NCI-H187 treated with DMSO at 0.1 percent for 48 hours (cell line): ENCODE measurements around the gene FCN1.

ENCODE experiments used
- DNase-seq: peaks from one replicate; lab custom pipeline; 2025; lab: John Stamatoyannopoulos, UW

The FCN1 gene

GRCh38 chr9:134937164-134937555, 19.4 kb upstream of the FCN1 start:
- no peak for DNase-seq

DNA sequence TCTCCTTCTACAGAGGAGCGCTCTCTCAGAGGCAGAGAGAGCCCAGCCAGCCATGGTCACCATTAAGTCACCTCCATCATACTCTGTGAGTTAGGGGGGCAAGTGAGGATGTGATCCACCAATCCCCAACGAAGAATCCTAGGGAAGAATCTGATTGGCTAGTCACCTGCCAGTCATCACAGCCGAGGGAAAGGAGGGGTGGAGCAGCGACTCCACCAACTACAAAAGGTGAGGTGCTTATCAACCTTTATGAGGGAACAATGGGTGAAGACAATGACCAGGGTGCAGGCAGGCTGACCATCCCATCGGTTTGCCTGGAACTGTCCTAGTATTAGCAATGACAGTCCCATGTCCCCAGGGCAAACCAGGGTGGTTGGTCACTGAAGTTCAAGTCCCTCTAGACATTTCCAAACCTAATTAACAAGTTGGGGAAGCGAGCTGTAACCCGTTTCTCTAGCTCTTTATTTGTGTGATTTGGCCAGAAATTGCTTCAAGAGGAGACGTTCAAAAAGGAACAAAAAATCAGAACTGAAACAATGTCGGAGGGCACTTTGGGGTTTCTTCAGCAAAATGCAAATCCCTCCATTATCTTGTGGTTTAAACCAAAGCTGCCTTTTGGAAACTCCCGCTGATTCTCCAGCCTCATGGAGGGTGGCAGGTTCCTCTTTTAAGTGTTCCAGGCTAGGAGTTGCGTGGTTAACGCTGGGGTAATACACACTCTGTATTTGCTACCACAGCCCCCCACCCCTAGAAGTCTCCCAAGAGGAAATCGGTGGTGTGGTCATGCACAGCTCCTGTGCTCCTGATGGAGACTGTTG, 18.8 kb upstream of the FCN1 start:
- no peak for DNase-seq

- no peak for DNase-seq
These were observed 18.1 kb upstream of the FCN1 start for GRCh38 chr9:134935701-134936345.

GRCh38 chr9:134935056-134935640, 17.4 kb upstream of the FCN1 start:
- DNase-seq: no peak

GRCh38 chr9:134933076-134933659, 15.5 kb upstream of the FCN1 start:
- no peak for DNase-seq

DNA sequence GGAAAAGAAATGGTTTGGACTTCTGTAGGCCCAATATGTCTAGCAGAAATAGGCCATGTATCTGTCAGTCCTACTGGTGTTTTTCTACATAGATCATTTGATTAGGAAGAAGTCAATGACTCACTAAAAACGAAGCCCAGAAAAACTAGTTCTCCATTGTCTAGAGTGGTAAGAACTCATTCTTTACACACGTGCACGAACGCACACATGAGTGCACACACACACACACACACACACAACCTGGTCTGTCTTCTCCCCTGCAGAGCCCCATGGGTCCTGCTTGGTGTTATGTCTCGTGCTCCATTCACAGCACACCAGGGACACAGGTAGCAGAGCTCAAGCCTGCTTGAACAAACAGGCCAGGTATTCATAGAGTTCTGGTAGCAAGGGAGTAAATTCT, 14.9 kb upstream of the FCN1 start:
- DNase-seq: no peak

DNA sequence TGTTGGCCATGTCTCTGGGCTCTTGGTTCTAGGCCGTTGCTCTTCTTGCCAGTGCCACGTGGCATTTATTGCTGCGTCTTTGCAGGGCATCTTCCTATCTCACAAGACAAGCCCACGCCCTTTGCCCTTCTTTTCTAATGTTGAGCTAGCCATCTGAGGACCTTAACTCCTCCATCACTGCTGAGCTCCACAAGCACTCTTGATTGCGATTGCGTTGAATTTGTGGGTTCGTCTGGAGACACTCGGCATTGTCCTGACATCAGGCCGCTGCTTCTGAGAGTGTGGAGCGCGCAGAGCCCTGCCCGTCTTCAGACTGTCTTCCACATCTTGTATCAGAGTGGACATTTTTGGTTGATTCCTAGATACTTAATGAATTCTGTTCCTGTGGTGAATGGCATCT, 14.5 kb upstream of the FCN1 start:
- no peak for DNase-seq

DNA sequence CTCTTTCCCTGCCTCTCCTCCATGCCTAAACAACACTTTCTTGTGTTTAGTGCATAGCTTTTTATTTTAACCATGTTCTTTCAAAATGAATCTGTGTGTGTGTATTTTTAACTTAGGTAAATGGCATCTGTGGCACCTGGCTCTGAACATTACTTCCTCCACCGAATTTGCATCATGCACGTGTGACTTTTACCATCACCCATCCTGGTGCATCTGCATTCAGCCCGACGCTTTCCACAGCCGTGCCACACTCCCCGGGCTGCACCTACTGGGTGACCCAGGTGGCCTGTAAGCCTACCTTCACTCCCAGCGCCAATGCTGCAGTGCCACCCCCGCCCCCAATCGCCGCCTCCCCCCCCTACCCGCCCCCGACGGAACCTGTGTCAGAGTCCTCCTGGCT, 12.7 kb upstream of the FCN1 start:
- DNase-seq: no peak

DNA sequence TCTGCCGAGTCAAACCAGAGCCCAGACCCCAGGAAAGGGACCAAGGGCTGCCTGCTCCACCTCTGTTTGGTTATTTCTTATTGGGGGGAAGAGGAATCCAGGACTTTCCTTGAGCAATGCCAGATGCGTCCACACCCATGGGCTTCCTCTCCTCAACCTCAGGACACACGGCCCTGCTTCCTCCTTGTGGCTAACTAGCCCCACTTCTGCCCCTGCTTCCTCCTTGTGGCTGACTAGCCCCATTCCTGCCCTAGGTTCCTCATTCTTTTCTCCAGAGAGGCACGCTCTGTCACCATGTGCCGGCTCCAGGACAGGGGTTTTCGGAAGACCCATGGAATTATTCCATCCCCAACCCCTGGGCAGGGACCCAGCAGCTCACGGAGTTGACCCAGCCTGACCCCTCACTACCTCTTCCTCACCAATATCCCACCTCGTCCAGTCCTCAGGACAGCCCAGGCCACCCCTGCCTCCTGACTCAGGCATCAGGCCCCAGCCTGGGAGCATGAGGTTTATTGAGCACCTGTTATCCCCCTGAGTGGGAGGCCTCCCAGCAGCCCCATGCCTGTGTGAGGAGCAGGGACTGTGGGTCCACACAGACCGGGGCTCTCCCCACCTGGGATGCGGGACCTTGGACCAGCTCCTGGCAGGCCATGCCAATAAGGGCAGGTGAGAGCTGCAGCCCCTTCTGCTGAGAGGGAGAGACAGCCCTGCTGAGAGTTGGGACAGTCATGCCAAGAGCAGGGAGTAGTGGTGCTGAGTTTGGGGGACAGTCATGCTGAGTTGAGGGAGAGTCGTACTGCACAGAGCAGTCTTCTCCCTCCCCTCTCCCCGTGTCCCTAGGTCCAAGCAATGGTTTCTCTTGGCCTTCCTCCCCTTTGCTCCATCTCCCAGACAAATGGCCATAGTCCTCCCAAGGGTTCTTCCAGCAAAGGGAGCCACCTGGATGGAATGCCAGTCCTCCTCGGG, 11.8 kb upstream of the FCN1 start:
- no peak for DNase-seq

GRCh38 chr9:134928436-134929192, 10.9 kb upstream of the FCN1 start:
- DNase-seq: no peak

- no peak for DNase-seq
These were observed 7.3 kb upstream of the FCN1 start for GRCh38 chr9:134925011-134925511.

GRCh38 chr9:134923466-134923865, 5.8 kb upstream of the FCN1 start:
- DNase-seq: no peak

GRCh38 chr9:134922932-134923240, 5.2 kb upstream of the FCN1 start:
- no peak for DNase-seq

DNA sequence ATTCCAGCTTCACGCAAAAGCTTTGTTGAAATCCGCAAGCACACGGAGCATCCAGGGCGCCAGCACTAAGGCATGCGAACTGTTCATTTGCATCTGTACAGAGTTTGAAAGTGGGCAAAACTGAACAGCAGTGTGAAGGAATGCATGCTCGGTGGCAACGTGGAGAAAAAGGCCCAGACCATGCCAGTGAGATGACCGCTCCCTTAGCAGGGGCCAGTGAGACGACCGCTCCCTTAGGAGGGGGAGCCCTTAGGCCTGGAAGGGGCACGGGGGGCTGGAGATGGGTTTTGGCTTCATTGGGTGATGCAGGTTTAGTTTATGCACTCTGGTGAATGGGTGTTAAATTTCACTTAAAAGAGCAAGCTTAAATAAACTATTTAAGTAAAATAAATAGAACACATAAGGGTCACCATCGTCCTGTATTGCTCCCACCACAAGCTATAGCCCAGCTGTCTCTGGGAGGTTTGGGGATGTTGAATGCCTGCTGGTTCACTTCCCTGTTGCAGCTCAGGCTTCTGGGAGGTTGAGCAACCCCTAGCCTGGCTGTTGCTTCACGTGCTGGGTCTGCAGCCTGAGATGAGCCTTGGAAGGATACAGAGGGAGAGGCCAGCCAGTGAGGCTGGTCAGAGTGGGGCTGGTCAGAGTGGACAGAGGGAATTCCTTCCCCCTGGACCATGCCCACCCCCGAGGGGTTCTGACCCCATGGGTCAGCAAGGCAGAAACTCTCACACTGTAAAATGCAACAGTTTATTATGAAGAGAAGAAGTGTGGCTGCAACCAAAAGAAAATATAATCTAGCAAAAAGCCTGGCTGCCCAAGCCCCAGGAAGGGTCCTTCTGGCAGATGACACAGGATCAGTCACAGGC, 4.6 kb upstream of the FCN1 start:
- DNase-seq: no peak

- DNase-seq: no peak
These were observed 1.6 kb upstream of the FCN1 start for GRCh38 chr9:134919303-134919702.

GRCh38 chr9:134918646-134919045, 934 bp upstream of the FCN1 start:
- DNase-seq: no peak

- DNase-seq: no peak
These were observed 1.5 kb downstream of the FCN1 start for GRCh38 chr9:134916161-134916665.

GRCh38 chr9:134915046-134915985, 2.4 kb downstream of the FCN1 start:
- no peak for DNase-seq

- no peak for DNase-seq
These were observed 3.2 kb downstream of the FCN1 start for GRCh38 chr9:134914501-134914834.
